Vagina (tissue), 2 donors: ENCODE measurements around the gene TBL3.

Experiments used
- POLR2A ChIP-seq, 2 donors: fragments of 450-650 bp; IDR thresholded peaks; one replicate each; pipeline ENCODE4 v1.6.1; 2017; ENCODE audit warnings: antibody characterized with exemption in 2 of 2, mild to moderate bottlenecking in 2 of 2, moderate library complexity in 2 of 2
- POLR2AphosphoS5 ChIP-seq, 2 donors: sonication (generic); formaldehyde crosslinking; IDR thresholded peaks; one replicate each; pipeline ENCODE4 v1.9.0; 2017; ENCODE audit warnings: antibody characterized with exemption in 2 of 2, mild to moderate bottlenecking in 2 of 2, low read depth in 1 of 2; ENCODE audit not compliant: insufficient read depth in 1 of 2
- TF ChIP-seq, protein P1 (sequence below), 3 experiments: fragments of 450-650 bp in 2 of 3; fragments of 200-600 bp in 1 of 3; sonication (generic) in 1 of 3; IDR thresholded peaks; one replicate each; pipeline ENCODE4 v1.5.1; 2017 to 2019; ENCODE audit warnings: antibody characterized with exemption in 3 of 3, mild to moderate bottlenecking in 2 of 3, moderate library complexity in 2 of 3

DNA sequence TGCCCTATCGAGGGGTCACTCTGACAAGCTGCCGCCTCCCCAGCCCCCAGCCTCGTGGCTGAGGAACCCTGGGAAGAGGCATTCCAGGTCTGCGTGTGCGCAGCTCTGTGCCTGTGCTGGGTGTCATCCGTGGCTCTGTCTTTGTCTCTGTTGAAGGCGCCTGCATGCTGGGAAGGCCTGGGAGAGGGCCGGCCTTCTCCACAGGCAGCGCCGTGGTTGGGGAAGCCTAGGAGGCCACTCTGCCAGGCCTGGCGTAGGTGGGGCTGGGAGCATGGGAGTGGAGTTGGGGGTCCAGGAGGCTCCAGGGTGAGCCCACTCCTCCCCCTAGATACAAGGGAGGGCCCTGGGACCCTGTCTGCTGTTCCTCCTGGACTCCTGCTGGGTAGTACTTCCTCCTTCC is 58.2 kb downstream of the TBL3 start:
- TF ChIP-seq, protein P1, sequence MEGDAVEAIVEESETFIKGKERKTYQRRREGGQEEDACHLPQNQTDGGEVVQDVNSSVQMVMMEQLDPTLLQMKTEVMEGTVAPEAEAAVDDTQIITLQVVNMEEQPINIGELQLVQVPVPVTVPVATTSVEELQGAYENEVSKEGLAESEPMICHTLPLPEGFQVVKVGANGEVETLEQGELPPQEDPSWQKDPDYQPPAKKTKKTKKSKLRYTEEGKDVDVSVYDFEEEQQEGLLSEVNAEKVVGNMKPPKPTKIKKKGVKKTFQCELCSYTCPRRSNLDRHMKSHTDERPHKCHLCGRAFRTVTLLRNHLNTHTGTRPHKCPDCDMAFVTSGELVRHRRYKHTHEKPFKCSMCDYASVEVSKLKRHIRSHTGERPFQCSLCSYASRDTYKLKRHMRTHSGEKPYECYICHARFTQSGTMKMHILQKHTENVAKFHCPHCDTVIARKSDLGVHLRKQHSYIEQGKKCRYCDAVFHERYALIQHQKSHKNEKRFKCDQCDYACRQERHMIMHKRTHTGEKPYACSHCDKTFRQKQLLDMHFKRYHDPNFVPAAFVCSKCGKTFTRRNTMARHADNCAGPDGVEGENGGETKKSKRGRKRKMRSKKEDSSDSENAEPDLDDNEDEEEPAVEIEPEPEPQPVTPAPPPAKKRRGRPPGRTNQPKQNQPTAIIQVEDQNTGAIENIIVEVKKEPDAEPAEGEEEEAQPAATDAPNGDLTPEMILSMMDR (IDR thresholded peaks at IDR 0.05), result no peak
- TF ChIP-seq POLR2AphosphoS5 (IDR thresholded peaks at IDR 0.05; ENCODE audit: insufficient read depth in 1 of 2, low read depth in 1 of 2) (no peak), POLR2A (IDR thresholded peaks at IDR 0.05) (no peak)
